Measurements from ENCODE around the gene BBS12.

- TF ChIP-seq POLR2AphosphoS5 (IDR thresholded peaks at IDR 0.05), result no peak
- TF ChIP-seq CTCF (IDR thresholded peaks at IDR 0.05), result no peak
These were observed 1.2 kb downstream of the BBS12 start for GRCh38 chr4:122733787-122734120.

All from upper lobe of left lung (tissue), 4 donors.